ENCODE data around the gene TXNDC16. TPM values are rescaled to one million over a fixed set of nuclear protein-coding genes. Genes with fewer than 3 reads are reported as not detected.

The TXNDC16 gene
- total RNA-seq, 3 donors from 2014 or later = 8.6 to 10.3 (median 9.7) TPM

DNA sequence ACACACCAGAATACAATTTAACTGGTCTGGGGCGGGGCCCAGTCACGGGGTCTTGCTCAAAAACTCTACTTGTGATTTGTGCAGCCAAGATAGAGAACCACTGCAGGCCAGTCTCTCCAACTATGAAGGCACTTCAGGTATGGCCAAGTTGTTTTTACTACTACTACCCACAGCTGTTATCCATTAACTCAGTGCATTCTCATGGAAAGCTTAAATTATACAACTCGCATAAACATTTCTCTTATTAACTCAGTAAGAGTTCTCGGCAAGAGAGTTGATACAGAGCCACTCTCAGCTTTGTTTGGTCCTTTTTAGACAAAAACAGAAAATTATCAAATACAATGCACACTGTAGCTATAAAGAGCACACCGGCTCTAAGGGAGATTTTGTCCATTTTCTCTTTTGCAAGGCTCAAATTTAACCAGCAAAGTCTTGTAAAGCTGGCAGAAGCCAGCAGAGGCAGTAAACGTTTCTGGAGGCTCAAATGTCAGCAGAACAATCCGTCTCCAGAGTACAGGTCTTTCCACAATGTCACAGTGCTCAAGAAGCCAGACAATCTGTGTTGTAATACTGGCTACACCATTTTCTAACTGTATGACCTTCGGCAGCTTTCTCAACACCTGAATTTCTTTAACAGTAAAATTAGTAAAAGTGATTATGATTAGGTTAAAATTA is 152.2 kb downstream of the TXNDC16 start:
- DNase-seq = peak in 2 of 3 donors; percentile 46 to 50
- Histone ChIP-seq H3K4me3 (no peak overlapping the region), H3K9me3 (no peaks in the 10 kb centered on the region), H3K4me1 (ENCODE audit: low read depth) (peaks cover 19% of the 10 kb centered on the region), H3K36me3 (ENCODE audit: low read depth) (no peaks in the 10 kb centered on the region)
- ATAC-seq = peak; percentile 80
- TF ChIP-seq, protein P1, sequence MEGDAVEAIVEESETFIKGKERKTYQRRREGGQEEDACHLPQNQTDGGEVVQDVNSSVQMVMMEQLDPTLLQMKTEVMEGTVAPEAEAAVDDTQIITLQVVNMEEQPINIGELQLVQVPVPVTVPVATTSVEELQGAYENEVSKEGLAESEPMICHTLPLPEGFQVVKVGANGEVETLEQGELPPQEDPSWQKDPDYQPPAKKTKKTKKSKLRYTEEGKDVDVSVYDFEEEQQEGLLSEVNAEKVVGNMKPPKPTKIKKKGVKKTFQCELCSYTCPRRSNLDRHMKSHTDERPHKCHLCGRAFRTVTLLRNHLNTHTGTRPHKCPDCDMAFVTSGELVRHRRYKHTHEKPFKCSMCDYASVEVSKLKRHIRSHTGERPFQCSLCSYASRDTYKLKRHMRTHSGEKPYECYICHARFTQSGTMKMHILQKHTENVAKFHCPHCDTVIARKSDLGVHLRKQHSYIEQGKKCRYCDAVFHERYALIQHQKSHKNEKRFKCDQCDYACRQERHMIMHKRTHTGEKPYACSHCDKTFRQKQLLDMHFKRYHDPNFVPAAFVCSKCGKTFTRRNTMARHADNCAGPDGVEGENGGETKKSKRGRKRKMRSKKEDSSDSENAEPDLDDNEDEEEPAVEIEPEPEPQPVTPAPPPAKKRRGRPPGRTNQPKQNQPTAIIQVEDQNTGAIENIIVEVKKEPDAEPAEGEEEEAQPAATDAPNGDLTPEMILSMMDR (IDR thresholded peaks at IDR 0.05) = no peak
- intact Hi-C loops (cut with DNase I, micrococcal nuclease) = no loop called here

DNA sequence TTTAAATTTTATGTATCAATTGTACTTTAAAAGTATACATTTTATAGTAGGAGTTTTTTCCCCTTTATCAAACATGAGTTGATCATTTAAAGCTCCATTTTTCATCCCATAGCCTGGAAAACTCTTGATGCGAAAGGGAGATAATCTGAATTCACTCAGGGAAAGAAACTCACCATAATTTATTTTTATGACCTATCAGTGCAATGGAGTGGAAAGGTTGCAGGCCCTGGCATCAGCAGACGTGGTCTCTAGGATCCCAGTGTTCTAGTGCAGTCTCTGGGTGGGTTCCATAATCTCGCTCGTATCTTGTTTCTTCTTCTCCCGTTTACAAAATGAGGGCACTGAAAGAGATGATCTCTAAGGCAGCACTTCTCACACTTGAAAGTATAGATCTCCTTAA is 153.2 kb downstream of the TXNDC16 start:
- no peaks in the 10 kb centered on the region for H3K9me3 ChIP-seq
- peaks cover 19% of the 10 kb centered on the region for H3K4me1 ChIP-seq (ENCODE audit: low read depth)
- intact Hi-C loops (cut with DNase I, micrococcal nuclease) = no loop called here
- DNase-seq (no peak), ATAC-seq (no peak)
- no peaks in the 10 kb centered on the region for H3K36me3 ChIP-seq (ENCODE audit: low read depth)
- H3K4me3 ChIP-seq = no peak overlapping the region
- TF ChIP-seq, protein P1 (IDR thresholded peaks at IDR 0.05) = no peak

DNA sequence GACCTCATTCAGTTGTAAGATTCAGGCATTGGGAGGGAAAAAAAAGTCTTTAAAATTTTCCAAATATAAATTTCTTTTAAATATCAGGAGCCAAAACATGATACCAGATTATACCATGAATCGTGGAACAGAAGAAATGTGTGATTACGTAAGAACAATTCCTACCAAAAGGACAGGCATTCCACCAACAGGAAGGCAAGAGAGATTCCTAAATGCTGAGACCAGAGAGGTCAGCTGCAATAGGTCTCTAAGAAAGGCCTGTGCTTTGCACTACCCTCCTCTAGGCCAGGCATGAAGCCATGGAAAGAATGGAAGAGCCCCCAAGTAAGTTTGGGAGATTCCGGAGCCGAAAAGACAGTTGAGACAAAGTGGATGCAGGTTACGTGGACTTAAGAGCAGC is 154.5 kb downstream of the TXNDC16 start:
- peaks cover 19% of the 10 kb centered on the region for H3K4me1 ChIP-seq (ENCODE audit: low read depth)
- TF ChIP-seq, protein P1 (IDR thresholded peaks at IDR 0.05) = no peak
- no peak for ATAC-seq
- H3K4me3 ChIP-seq = no peak overlapping the region
- no peaks in the 10 kb centered on the region for H3K36me3 ChIP-seq (ENCODE audit: low read depth)
- DNase-seq = no peak
- H3K9me3 ChIP-seq = no peaks in the 10 kb centered on the region
- intact Hi-C loops (cut with DNase I, micrococcal nuclease) = no loop called here

DNA sequence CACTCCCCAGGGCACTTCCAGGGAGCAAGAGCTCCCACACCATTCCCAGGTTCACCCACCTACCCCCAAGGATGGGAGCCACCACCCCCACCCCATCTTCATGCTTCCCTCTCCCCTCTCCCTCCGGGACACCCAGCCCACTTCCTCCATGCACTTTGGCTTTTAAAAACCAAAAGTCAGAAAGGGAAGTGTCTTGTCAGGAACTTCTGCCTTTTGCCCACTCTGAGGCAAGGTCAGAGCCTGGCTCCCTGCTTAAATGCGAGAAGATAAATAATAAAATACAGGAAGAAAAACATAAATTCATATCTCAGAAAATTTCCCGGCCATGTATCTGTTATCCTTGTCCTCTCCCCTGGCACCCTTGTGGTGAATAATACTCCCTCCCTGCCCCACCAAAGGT is 156.6 kb downstream of the TXNDC16 start:
- no peak for DNase-seq
- no peaks in the 10 kb centered on the region for H3K9me3 ChIP-seq
- ATAC-seq = no peak
- no peaks in the 10 kb centered on the region for H3K36me3 ChIP-seq (ENCODE audit: low read depth)
- intact Hi-C loops (cut with DNase I, micrococcal nuclease) = no loop called here
- TF ChIP-seq, protein P1 (IDR thresholded peaks at IDR 0.05) = no peak
- peaks cover 21% of the 10 kb centered on the region for H3K4me1 ChIP-seq (ENCODE audit: low read depth)
- H3K4me3 ChIP-seq = no peak overlapping the region

DNA sequence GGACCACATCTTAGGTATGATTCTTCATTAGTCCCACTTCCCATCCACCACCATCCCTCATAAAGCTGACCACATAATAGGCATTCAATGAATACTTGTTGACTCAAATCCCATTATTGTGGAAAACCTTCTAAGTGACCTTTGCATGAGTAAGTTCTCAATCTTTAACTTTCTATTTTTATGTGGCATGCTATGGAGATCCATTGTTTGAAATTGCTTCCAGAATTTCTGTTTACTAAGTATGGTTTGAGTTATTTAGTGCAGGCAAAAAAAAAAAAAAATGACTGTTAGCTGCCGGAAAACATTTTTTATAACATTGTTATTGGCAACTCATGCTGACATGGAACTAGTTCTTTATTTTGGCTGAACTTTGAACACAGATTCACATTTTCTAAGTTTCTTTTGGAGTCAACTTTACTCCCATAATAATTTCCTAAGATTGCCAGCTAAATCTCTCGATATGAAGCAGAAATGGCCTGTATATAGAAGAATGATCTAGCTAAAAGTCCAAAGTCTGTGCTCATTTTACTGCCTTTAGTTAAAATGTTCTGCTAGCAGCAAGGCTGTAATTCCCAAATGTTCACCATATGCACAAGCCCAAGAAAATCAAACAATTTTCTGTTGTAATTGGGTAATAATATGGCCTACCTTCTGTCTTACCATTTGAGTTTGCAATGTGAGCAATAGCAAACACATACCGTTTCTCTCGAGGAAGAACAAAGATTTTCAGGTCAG is 160.3 kb downstream of the TXNDC16 start:
- TF ChIP-seq, protein P1 (IDR thresholded peaks at IDR 0.05) = no peak
- intact Hi-C loops (cut with DNase I, micrococcal nuclease) = no loop called here
- Histone ChIP-seq H3K4me1 (ENCODE audit: low read depth) (peaks cover 3% of the 10 kb centered on the region), H3K9me3 (no peaks in the 10 kb centered on the region), H3K4me3 (no peak overlapping the region), H3K36me3 (ENCODE audit: low read depth) (no peaks in the 10 kb centered on the region)
- DNase-seq (no peak), ATAC-seq (peak; percentile 91)

Other genes starting within 250 kb of the TXNDC16 start
- 1 to 10 TPM; 3.2 to 8.1 (median 4.1) TPM for gene PTGER2, start 238.2 kb downstream of the TXNDC16 start, total RNA-seq
- under 1 TPM; 0.43 to 0.82 (median 0.51) TPM for gene GPR137C, start 331 bp upstream of the TXNDC16 start, total RNA-seq
- 10 to 100 TPM; 45.1 to 67.5 (median 55.4) TPM for gene ERO1A, start 143.1 kb upstream of the TXNDC16 start, total RNA-seq
- gene PSMC6, start 154.7 kb upstream of the TXNDC16 start, total RNA-seq = 10 to 100 TPM; 68.1 to 70.3 (median 69.7) TPM
- 10 to 100 TPM in 1 of 3 donors, 1 to 10 TPM in 2; 8.1 to 14.4 (median 9.5) TPM for gene STYX, start 177.7 kb upstream of the TXNDC16 start, total RNA-seq
- 10 to 100 TPM; 19.9 to 33.1 (median 21.4) TPM for gene GNPNAT1, start 239.1 kb upstream of the TXNDC16 start, total RNA-seq